Activated CD8-positive, alpha-beta memory T cell treated with anti-CD3 and anti-CD28 coated beads for 4 hours (primary cell): ENCODE results near the gene KPNB1.

ENCODE experiments used
- DNase-seq, 2 donors: peaks; one replicate each; pipeline ENCODE4 v3.0.0-alpha.2; 2020; ENCODE audit warnings: low read depth in 2 of 2

Gene KPNB1

DNA sequence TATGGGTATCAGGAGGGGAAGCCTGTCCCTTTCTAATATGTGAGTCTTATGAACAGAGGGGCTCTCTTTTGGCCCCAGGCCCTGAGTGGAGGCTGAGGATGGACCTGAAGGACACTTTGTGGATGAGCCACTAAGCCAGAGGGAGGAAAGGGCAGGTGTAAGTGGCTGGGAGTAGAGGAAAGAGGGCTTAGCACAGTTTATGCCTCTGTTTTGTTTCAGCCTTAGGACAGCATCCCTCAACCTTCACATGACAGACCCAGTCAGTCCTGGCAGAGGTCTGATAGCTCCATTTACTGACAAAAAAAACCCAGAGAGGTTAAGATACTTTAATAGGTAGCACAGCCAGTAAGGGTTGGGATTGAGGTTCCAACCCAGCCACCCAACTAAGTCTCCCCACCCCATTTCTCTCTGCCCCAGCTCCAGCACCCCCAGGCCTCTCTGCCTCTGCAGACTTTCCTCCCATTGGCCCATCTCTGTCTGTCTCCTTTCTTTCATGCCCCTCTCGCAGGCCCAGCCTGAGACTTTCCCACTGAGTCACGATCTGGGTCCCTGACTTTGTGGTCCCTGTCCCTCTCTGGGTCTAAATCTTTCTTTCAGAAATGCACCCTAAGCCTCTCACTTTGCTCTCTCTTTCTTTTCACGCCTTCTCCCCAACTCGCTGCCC lies 78.6 kb downstream of the KPNB1 start:
- no peak for DNase-seq

- no peak for DNase-seq
Measured at GRCh38 chr17:47729476-47729875, 79.8 kb downstream of the KPNB1 start.

- no peak for DNase-seq
Measured at GRCh38 chr17:47730681-47731080, 81.0 kb downstream of the KPNB1 start.

- DNase-seq: no peak
Measured at GRCh38 chr17:47731396-47731795, 81.7 kb downstream of the KPNB1 start.

GRCh38 chr17:47732399-47733046 lies 82.8 kb downstream of the KPNB1 start:
- DNase-seq: no peak

DNA sequence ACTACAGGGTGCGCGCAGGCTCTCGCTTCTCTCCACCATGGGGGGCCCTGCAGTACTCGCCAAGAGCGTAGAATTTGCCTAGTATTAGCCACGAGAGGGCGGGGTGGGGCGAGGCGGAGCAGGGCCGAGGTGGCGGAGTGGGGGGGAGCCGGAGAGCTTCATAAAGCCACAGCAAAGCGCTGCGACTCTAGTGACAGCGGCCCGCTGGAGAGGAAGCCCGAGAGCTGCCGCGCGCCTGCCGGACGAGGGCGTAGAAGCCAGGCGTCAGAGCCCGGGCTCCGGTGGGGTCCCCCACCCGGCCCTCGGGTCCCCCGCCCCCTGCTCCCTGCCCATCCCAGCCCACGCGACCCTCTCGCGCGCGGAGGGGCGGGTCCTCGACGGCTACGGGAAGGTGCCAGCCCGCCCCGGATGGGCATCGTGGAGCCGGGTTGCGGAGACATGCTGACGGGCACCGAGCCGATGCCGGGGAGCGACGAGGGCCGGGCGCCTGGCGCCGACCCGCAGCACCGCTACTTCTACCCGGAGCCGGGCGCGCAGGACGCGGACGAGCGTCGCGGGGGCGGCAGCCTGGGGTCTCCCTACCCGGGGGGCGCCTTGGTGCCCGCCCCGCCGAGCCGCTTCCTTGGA lies 83.4 kb downstream of the KPNB1 start, which contains the start of gene TBX21:
Gene TBX21 (plus strand): TSS at position 190 of the 627 bp plus-strand sequence. CDS start 219 bp downstream, at position 409.
- DNase-seq: peak; percentile 88 to 93

DNA sequence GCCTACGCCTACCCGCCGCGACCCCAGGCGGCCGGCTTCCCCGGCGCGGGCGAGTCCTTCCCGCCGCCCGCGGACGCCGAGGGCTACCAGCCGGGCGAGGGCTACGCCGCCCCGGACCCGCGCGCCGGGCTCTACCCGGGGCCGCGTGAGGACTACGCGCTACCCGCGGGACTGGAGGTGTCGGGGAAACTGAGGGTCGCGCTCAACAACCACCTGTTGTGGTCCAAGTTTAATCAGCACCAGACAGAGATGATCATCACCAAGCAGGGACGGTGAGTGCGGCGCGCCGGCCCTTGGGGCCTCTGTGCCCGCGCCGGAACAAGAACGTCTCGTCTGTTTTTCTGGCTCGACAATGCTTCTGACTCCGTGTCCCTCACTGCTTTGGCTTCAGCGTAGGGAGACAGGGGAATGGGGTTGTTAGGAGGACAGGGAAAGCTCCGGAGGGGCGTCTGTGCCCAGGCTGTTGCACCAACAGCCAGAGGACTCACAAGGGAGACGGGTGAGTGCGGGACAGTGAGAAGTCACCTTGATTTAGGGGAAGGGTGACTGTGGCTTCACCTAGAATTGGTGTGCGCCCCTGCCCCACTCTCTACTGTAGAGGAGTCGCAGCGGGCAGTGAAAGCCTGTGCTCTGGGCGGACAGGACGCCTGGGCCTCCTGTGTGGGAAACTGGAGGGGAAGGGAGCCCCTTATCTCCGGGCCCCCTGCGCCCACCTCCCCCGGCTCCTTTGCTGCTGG lies 84.1 kb downstream of the KPNB1 start:
- no peak for DNase-seq

DNA sequence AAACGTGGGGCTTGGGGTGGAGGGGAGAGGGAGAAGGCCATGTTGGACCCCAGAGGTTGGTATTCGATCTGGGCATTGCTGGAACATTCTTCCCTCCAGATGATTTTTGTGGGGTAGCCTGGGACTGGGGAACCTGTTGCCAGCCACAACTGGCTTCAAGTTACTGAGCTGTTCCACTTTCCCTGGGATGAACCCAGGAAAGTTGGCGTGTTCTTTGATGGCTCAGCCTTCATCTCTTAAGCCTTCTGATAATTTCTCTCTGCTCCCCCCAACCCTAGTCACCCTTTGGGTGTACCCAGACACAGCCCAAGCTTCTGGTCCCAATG lies 85.4 kb downstream of the KPNB1 start:
- DNase-seq: no peak
